Measurements from ENCODE around the gene INMT. TPM values are rescaled to one million over a fixed set of nuclear protein-coding genes. Genes with fewer than 3 reads are reported as not detected.

The INMT gene
- total and polyA plus RNA-seq, 8 donors: 8.9 to 164 (median 21.6) TPM

DNA sequence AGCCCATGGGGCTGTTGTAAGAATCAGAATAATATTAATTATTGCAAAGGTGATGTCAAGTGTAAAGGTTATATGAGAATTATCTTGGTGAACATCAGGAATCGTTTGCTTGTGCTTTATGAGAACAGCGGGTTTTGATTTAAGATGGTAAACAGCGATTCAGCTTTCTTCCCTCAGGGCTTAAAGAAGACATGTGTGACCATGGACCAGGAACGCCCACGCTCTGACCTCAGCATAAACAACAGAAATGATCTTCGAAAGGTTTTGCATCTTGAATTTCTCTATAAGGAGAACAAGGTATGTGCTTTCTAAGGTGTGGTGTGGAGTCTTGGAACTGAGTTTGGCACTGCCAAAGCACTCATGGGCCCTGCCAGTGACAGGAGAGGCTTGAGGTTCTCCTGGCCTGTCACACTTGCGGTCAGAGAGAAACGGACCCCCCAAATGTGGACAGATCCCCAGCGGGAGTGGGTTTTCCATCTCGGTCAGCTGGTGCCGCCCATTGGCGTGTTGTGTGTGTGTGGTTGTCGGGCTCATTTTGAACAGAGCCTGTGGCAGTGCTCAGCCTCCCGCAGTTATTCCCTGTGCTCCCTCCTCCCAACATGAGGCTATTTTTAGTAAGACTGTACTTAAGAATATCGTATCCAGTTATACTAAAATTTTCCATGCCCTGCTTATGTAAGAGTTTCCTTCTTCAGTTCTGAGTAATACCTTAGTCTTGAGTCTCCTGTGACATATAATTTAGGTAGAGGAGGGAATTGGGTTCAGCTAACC lies 26.5 kb downstream of the INMT start:
- DNase-seq (no peak), ATAC-seq (peak; percentile 85)
- no peaks in the 10 kb centered on the region for H3K4me1 ChIP-seq
- H3K27me3 ChIP-seq: no peaks in the 10 kb centered on the region
- intact Hi-C loops (cut with DNase I): no loop called here
- TF ChIP-seq, protein P1, sequence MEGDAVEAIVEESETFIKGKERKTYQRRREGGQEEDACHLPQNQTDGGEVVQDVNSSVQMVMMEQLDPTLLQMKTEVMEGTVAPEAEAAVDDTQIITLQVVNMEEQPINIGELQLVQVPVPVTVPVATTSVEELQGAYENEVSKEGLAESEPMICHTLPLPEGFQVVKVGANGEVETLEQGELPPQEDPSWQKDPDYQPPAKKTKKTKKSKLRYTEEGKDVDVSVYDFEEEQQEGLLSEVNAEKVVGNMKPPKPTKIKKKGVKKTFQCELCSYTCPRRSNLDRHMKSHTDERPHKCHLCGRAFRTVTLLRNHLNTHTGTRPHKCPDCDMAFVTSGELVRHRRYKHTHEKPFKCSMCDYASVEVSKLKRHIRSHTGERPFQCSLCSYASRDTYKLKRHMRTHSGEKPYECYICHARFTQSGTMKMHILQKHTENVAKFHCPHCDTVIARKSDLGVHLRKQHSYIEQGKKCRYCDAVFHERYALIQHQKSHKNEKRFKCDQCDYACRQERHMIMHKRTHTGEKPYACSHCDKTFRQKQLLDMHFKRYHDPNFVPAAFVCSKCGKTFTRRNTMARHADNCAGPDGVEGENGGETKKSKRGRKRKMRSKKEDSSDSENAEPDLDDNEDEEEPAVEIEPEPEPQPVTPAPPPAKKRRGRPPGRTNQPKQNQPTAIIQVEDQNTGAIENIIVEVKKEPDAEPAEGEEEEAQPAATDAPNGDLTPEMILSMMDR (IDR thresholded peaks at IDR 0.05): no peak
- H3K9me3 ChIP-seq: no peaks in the 10 kb centered on the region
- H3K27ac ChIP-seq: peak overlapping the region in 1 of 2 donors; percentile 76
- no peak overlapping the region for H3K4me3 ChIP-seq
- peaks cover 0 to 6% of the 10 kb centered on the region in 2 donors for H3K36me3 ChIP-seq

DNA sequence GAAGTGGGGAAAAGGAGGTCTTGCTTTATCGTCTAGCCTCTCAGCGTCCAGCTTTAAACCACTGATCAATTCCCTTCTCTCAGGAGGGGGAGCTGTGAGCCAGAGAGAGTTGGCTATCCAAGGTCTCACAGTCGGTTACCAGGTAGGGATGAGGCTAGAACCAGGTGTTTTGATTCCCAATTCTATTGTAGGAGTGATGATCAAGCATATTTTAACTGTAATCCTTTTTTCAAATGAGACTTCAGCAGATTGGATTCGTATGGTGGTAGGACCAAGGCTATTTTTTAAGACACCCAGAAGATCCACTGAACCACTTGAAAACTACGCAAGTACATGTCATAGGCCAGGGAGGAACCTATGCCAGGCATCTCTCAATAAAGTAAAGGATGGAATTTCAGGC lies 27.6 kb downstream of the INMT start:
- Histone ChIP-seq H3K4me1 (no peaks in the 10 kb centered on the region), H3K27ac (no peak overlapping the region), H3K4me3 (no peak overlapping the region), H3K36me3 (peaks cover 0 to 7% of the 10 kb centered on the region in 2 donors), H3K27me3 (no peaks in the 10 kb centered on the region), H3K9me3 (no peaks in the 10 kb centered on the region)
- TF ChIP-seq, protein P1 (IDR thresholded peaks at IDR 0.05): no peak
- intact Hi-C loops (cut with DNase I): no loop called here
- DNase-seq: no peak
- no peak for ATAC-seq

DNA sequence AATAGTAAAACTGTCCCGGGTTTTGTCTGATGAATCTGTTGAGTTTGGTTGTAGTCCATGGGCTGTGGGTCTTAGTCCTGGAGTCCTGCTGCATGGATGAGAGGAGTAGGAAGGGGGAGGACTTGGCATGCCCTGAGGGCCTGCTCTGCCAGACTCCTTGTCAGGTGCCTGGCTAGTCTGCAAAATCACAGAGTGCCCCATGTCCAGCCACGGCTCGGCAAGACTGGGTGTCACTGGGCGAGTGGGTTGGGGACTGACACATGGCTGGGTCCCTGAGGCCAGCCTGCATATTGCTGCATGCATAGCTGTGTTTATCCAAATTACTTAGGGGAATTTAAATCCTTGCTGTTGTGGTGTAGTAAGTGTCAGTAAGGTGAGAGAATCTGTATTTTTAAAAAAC lies 29.0 kb downstream of the INMT start:
- no peaks in the 10 kb centered on the region for H3K27me3 ChIP-seq
- ATAC-seq: no peak
- no peak overlapping the region for H3K27ac ChIP-seq
- no peaks in the 10 kb centered on the region for H3K4me1 ChIP-seq
- peaks cover 0 to 14% of the 10 kb centered on the region in 2 donors for H3K36me3 ChIP-seq
- intact Hi-C loops (cut with DNase I): no loop called here
- H3K4me3 ChIP-seq: no peak overlapping the region
- TF ChIP-seq, protein P1 (IDR thresholded peaks at IDR 0.05): no peak
- DNase-seq: no peak
- no peaks in the 10 kb centered on the region for H3K9me3 ChIP-seq

DNA sequence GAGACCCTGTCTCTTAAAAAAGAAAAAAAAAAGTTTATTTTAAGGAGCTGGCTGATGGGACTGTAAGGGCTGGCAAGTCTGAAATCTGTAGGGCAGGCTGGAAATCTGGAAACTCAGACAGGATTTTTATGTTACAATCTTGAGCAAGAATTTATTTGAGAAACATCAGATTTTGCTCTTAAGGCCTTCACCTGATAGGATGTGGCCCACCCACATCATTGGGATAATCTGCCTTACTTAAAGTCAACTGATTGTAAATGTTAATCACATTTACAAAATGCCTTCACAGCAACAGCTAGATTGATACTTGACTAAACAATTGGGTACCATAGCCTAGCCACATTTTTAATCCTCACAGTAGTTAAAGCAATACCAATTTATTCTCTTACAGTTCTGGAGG lies 30.8 kb downstream of the INMT start:
- TF ChIP-seq, protein P1 (IDR thresholded peaks at IDR 0.05): no peak
- Histone ChIP-seq H3K36me3 (peaks cover 0 to 19% of the 10 kb centered on the region in 2 donors), H3K9me3 (no peaks in the 10 kb centered on the region), H3K4me1 (no peaks in the 10 kb centered on the region), H3K27me3 (no peaks in the 10 kb centered on the region), H3K27ac (no peak overlapping the region), H3K4me3 (no peak overlapping the region)
- DNase-seq (no peak), ATAC-seq (no peak)
- intact Hi-C loops (cut with DNase I): no loop called here

DNA sequence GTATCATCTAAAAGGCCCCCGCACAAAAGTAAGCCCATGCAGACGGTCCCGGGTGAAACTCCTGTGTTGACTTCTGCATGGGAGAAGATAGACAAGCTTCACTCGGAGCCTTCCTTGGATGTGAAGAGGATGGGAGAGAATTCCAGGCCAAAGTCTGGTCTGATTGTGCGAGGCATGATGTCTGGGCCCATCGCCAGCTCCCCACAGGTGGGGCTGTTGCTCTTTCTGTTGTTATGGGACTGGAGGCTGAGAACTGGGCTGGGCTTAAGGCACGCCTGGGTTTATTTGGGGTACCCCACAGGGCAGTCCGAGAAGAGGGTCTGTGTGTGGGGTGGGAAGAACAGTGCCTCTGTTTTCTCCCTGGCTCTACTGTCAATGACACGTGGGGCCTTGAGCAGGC lies 33.9 kb downstream of the INMT start:
- DNase-seq: no peak
- peaks cover 0 to 19% of the 10 kb centered on the region in 2 donors for H3K36me3 ChIP-seq
- H3K4me3 ChIP-seq: no peak overlapping the region
- H3K9me3 ChIP-seq: no peaks in the 10 kb centered on the region
- H3K27ac ChIP-seq: no peak overlapping the region
- no peaks in the 10 kb centered on the region for H3K27me3 ChIP-seq
- no peak for ATAC-seq
- intact Hi-C loops (cut with DNase I): no loop called here
- TF ChIP-seq, protein P1 (IDR thresholded peaks at IDR 0.05): no peak
- H3K4me1 ChIP-seq: peaks cover 0 to 17% of the 10 kb centered on the region in 2 donors

Measured in left lung (tissue), 10 donors.